ENCODE data around the gene PLXNA4. TPM values are rescaled to one million over a fixed set of nuclear protein-coding genes. Genes with fewer than 3 reads are reported as not detected.

The PLXNA4 gene
- total and polyA plus RNA-seq, 2 experiments from 2014 or later, result 0.08 to 0.80 TPM

- no peak for TF ChIP-seq REST (IDR thresholded peaks at IDR 0.05; ENCODE audit: unreplicated experiment)
- TF ChIP-seq EZH2 (IDR thresholded peaks at IDR 0.05; ENCODE audit: low read depth, unreplicated experiment), result no peak
- TF ChIP-seq STAT1 (IDR thresholded peaks at IDR 0.05; ENCODE audit: unreplicated experiment), result no peak
- TF ChIP-seq EZH2phosphoT487 (IDR thresholded peaks at IDR 0.05; ENCODE audit: unreplicated experiment), result no peak
- TF ChIP-seq POLR2AphosphoS5 (IDR thresholded peaks at IDR 0.05; ENCODE audit: low read depth), result no peak
- no peak for TF ChIP-seq CREB1 (CRISPR knock-in tag; IDR thresholded peaks at IDR 0.05; ENCODE audit: low read depth)
These were observed 61.1 kb downstream of the PLXNA4 start (continued) for GRCh38 chr7:132515181-132515580.

- no peaks in the 10 kb centered on the region for H3K36me3 ChIP-seq (ENCODE audit: insufficient read depth)
- H3K9me2 ChIP-seq (ENCODE audit: insufficient read depth), result 0 out of 2 replicates have a peak, but pooled peaks cover 7% of the 10 kb centered on the region
- ATAC-seq (no peak), DNase-seq (ENCODE audit: low spot score) (no peak)
- Mint-ChIP-seq H3K27me3 (ENCODE audit: insufficient read depth, low read depth, poor library complexity) (peaks cover 3% of the 10 kb centered on the region), H3K9me3 (no peaks in the 10 kb centered on the region), H3K27ac (no peak overlapping the region), H3K36me3 (ENCODE audit: low read depth) (no peaks in the 10 kb centered on the region), H3K4me1 (no peaks in the 10 kb centered on the region; the same call in 2 of the 3 replicates), H3K4me3 (no peak overlapping the region)
- no peaks in the 10 kb centered on the region for H4K20me1 ChIP-seq (replicated peaks; ENCODE audit: insufficient read depth)
- no peak overlapping the region for H2AFZ ChIP-seq
- H3K27ac ChIP-seq (ENCODE audit: low read depth), result no peak overlapping the region
- no peak overlapping the region for H3K4me2 ChIP-seq
- H3K79me2 ChIP-seq (replicated peaks; ENCODE audit: insufficient read depth), result no peaks in the 10 kb centered on the region
- H3F3A ChIP-seq (replicated peaks; ENCODE audit: low read depth), result no peaks in the 10 kb centered on the region
- H3K27me3 ChIP-seq (ENCODE audit: insufficient read depth), result no peaks in the 10 kb centered on the region
- no peak overlapping the region for H3K4me3 ChIP-seq
- no peaks in the 10 kb centered on the region for H3K4me1 ChIP-seq (ENCODE audit: insufficient read depth)
- TF ChIP-seq ZNF462 (CRISPR knock-in tag; IDR thresholded peaks at IDR 0.05), result no peak
- no peak for TF ChIP-seq CREB1 (CRISPR knock-in tag; IDR thresholded peaks at IDR 0.05; ENCODE audit: low read depth)
- no peak for TF ChIP-seq POLR2AphosphoS5 (IDR thresholded peaks at IDR 0.05; ENCODE audit: low read depth)
- TF ChIP-seq REST (IDR thresholded peaks at IDR 0.05; ENCODE audit: unreplicated experiment), result no peak
- TF ChIP-seq NANOG (IDR thresholded peaks at IDR 0.05; ENCODE audit: borderline replicate concordance), result no peak
- no peak for TF ChIP-seq EZH2 (IDR thresholded peaks at IDR 0.05; ENCODE audit: low read depth, unreplicated experiment)
- no peak for TF ChIP-seq ETS1 (IDR thresholded peaks at IDR 0.05)
- no peak for TF ChIP-seq ZNF331 (CRISPR knock-in tag; IDR thresholded peaks at IDR 0.05; ENCODE audit: low read depth)
- no peak for TF ChIP-seq ZNF114 (CRISPR knock-in tag; IDR thresholded peaks at IDR 0.05)
These were observed 61.8 kb downstream of the PLXNA4 start for GRCh38 chr7:132514430-132514829.

Measured in GM23338 (cell line).